GM06990 (cell line): ENCODE data around the gene NR4A2.

Source experiments
- DNase-seq: peaks from one replicate; pipeline ENCODE4 v3.0.0-alpha.2; 2011; ENCODE audit not compliant: insufficient read length; ENCODE audit errors: extremely low read depth
- H3K27me3 ChIP-seq: replicated peaks from 2 replicates; pipeline ENCODE4 v1.6.0; 2011; ENCODE audit warnings: low read length; ENCODE audit not compliant: control insufficient read depth, insufficient read depth
- H3K36me3 ChIP-seq: 2 replicates; pipeline ENCODE4 v1.5.1; 2011; ENCODE audit warnings: low read length; ENCODE audit not compliant: control insufficient read depth, insufficient read depth
- H3K4me3 ChIP-seq: replicated peaks from 2 replicates; pipeline ENCODE4 v1.5.1; 2011; ENCODE audit warnings: low read depth, mild to moderate bottlenecking, control low read depth, low read length
- TF ChIP-seq, protein P1 (sequence below): IDR thresholded peaks from 2 replicates; pipeline ENCODE4 v1.5.1; 2011; ENCODE audit warnings: low read length, control low read depth, mild to moderate bottlenecking, inconsistent platforms; ENCODE audit not compliant: insufficient read depth, poor library complexity, severe bottlenecking

NR4A2 gene

GRCh38 chr2:156311976-156312375 is 20.5 kb downstream of the NR4A2 start:
- H3K36me3 ChIP-seq = no peaks in the 10 kb centered on the region
- H3K4me3 ChIP-seq = no peak overlapping the region
- TF ChIP-seq, protein P1, sequence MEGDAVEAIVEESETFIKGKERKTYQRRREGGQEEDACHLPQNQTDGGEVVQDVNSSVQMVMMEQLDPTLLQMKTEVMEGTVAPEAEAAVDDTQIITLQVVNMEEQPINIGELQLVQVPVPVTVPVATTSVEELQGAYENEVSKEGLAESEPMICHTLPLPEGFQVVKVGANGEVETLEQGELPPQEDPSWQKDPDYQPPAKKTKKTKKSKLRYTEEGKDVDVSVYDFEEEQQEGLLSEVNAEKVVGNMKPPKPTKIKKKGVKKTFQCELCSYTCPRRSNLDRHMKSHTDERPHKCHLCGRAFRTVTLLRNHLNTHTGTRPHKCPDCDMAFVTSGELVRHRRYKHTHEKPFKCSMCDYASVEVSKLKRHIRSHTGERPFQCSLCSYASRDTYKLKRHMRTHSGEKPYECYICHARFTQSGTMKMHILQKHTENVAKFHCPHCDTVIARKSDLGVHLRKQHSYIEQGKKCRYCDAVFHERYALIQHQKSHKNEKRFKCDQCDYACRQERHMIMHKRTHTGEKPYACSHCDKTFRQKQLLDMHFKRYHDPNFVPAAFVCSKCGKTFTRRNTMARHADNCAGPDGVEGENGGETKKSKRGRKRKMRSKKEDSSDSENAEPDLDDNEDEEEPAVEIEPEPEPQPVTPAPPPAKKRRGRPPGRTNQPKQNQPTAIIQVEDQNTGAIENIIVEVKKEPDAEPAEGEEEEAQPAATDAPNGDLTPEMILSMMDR = no peak
- DNase-seq = no peak
- no peaks in the 10 kb centered on the region for H3K27me3 ChIP-seq

DNA sequence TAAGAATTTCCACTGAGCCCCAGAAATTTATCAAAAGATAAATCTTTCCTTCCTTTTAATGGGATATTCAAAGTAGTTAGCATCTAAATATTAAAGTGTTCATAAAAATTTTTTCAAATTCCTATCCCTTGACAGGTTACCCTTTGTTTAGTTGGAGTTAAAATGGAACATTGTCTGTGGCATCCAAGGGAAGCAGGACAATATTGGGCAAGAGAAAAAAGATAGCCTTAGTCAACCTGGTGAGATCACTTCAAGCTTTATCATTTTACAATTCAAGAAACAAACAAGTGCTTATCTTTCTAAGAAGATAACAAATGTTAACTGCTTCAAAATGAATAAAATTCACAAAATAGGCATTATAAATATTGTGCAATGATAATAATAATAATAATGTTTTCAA is 21.7 kb downstream of the NR4A2 start:
- TF ChIP-seq, protein P1 = no peak
- no peak for DNase-seq
- H3K4me3 ChIP-seq = no peak overlapping the region
- no peaks in the 10 kb centered on the region for H3K36me3 ChIP-seq
- H3K27me3 ChIP-seq = no peaks in the 10 kb centered on the region

- H3K27me3 ChIP-seq = no peaks in the 10 kb centered on the region
- DNase-seq = no peak
- H3K4me3 ChIP-seq = no peak overlapping the region
- no peaks in the 10 kb centered on the region for H3K36me3 ChIP-seq
- TF ChIP-seq, protein P1 = no peak
Observed at GRCh38 chr2:156309917-156310316, 22.6 kb downstream of the NR4A2 start.

DNA sequence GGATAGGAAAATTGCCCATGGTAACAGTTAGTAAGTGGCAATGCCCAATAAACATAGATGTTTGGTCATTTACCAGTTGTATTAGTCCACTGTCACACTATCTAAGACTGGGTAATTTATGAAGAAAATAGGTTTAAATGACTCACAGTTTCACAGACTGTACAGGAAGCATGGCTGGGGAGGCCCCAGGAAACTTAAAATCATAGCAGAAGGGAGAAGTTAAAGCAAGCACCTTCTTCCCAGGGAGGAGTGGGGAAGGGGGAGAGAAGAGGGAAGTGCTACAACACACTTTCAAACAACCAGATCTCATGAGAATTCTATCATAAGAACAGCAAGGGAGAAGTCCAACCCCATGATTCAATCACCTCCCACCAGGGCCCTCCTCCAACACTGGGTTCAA is 23.4 kb downstream of the NR4A2 start:
- TF ChIP-seq, protein P1 = no peak
- H3K36me3 ChIP-seq = no peaks in the 10 kb centered on the region
- no peak for DNase-seq
- H3K27me3 ChIP-seq = no peaks in the 10 kb centered on the region
- no peak overlapping the region for H3K4me3 ChIP-seq

DNA sequence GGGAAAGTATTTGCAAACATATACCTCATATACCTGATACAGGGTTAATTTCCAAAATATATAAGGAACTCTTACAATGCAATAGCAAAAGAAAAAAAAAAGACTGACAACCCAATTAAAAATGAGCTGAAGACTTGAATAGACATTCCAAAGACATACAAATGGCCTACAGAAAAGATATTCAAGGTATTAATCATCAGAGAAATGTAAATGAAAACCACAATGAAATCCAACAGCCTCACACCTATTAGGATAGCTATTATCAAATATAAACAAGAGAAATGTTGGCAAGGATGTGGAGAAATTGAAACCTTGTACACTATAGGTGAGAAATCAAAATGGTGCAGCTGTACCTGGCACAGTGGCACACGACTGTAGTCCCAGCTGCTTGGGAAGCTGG is 25.7 kb downstream of the NR4A2 start:
- no peak for DNase-seq
- TF ChIP-seq, protein P1 = no peak
- no peaks in the 10 kb centered on the region for H3K36me3 ChIP-seq
- H3K4me3 ChIP-seq = no peak overlapping the region
- no peaks in the 10 kb centered on the region for H3K27me3 ChIP-seq

DNA sequence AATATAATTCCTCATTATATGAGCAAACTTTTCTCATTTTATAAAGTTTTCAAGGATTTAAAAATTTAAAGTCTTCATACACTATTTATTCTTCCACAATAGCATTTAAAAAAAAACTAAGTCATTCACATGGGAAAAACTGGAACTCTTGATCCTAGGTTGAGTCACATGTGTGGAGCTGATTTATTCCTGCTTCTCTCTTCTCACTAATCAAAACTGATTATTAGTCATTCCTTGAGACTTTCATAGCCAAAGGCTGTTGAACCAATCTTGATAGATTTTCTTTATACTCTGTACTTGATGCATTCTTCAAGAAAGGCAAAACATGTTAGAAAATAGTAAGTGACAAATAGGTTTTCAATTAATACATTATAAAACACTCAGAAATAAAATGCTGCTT is 27.4 kb downstream of the NR4A2 start:
- Histone ChIP-seq H3K4me3 (no peak overlapping the region), H3K27me3 (no peaks in the 10 kb centered on the region), H3K36me3 (no peaks in the 10 kb centered on the region)
- TF ChIP-seq, protein P1 = no peak
- no peak for DNase-seq
